Endothelial cell of umbilical vein (primary cell): ENCODE measurements around the gene FLT4. TPM values are rescaled to one million over a fixed set of nuclear protein-coding genes. Genes with fewer than 3 reads are reported as not detected.

Experiments used
- BruUV-seq: library from RNA; stranded (reverse); fragments of 400-500 nt; replicated peaks from 2 replicates; lab custom pipeline; 2021; lab: Mats Ljungman, UMichigan
- CTCF ChIA-PET: fragments of 300-600, 350-600 bp; sonication (Branson Sonifier 250); formaldehyde crosslinking; loops from one replicate; lab custom pipeline; 2021; ENCODE audit warnings: antibody characterized with exemption, inconsistent platforms; lab: Charles Lee
- POLR2A ChIA-PET: fragments of 300-600, 350-600 bp; sonication (Branson Sonifier 250); formaldehyde crosslinking; loops from one replicate; lab custom pipeline; 2021; ENCODE audit warnings: antibody characterized with exemption, inconsistent platforms; lab: Charles Lee
- DNase-seq: peaks from one replicate; pipeline ENCODE4 v3.0.0-alpha.2; 2011; ENCODE audit warnings: low read depth, low spot score
- FAIRE-seq: peaks from 2 replicates; lab custom pipeline; 2011; peaks lifted over from hg19 to GRCh38; lab: Jason Lieb, UNC
- H2AFZ ChIP-seq: 2 replicates; pipeline ENCODE4 v1.6.0; 2012; ENCODE audit warnings: low read depth, low read length, control low read depth, inconsistent platforms
- H3K27ac ChIP-seq: 2 replicates; pipeline ENCODE4 v1.5.1; 2011; ENCODE audit warnings: low read depth, mild to moderate bottlenecking, control low read depth, low read length, moderate library complexity; ENCODE audit not compliant: insufficient read depth
- H3K27me3 ChIP-seq, 2 experiments: 2 replicates each; pipeline versions ENCODE4 v1.6.0 to v1.6.1; 2011; ENCODE audit warnings: low read length in 2 of 2, mixed read lengths in 1 of 2; ENCODE audit not compliant: control insufficient read depth in 2 of 2, insufficient read depth in 2 of 2
- H3K36me3 ChIP-seq, 2 experiments: 2 replicates in 1 of 2; 3 replicates in 1 of 2; pipeline ENCODE4 v1.5.1; 2011; ENCODE audit warnings: low read length in 2 of 2, mild to moderate bottlenecking in 1 of 2, moderate library complexity in 1 of 2; ENCODE audit not compliant: control insufficient read depth in 2 of 2, insufficient read depth in 2 of 2; ENCODE audit errors: extremely low read depth in 1 of 2
- H3K4me1 ChIP-seq: 3 replicates; pipeline ENCODE4 v1.5.1; 2011; ENCODE audit warnings: mild to moderate bottlenecking, low read length; ENCODE audit not compliant: control insufficient read depth, insufficient read depth; ENCODE audit errors: extremely low read depth
- H3K4me2 ChIP-seq: 2 replicates; pipeline ENCODE4 v1.6.1; 2011; ENCODE audit warnings: low read length, control low read depth, mixed read lengths; ENCODE audit not compliant: insufficient read depth
- H3K4me3 ChIP-seq, 3 experiments: fragments of 200-600 bp in 1 of 3; sonication (generic), shearing (Covaris generic) in 1 of 3; replicated peaks in 1 of 3; 2 replicates each; pipeline ENCODE4 v1.5.1; 2011 to 2016; ENCODE audit warnings: control low read depth in 3 of 3, low read length in 3 of 3, mild to moderate bottlenecking in 2 of 3, inconsistent platforms in 1 of 3, low read depth in 1 of 3, moderate library complexity in 1 of 3; ENCODE audit not compliant: insufficient read depth in 1 of 3
- H3K79me2 ChIP-seq: 2 replicates; pipeline ENCODE4 v1.6.0; 2012; ENCODE audit warnings: low read length, inconsistent platforms; ENCODE audit not compliant: control insufficient read depth, insufficient read depth
- H3K9ac ChIP-seq: replicated peaks from 2 replicates; pipeline ENCODE3; 2011; ENCODE audit warnings: low read length, control low read depth; ENCODE audit not compliant: insufficient read depth; ENCODE audit errors: extremely low read depth
- H3K9me1 ChIP-seq: replicated peaks from 3 replicates; pipeline ENCODE4 v1.6.0; 2011; ENCODE audit warnings: mild to moderate bottlenecking, low read length; ENCODE audit not compliant: control insufficient read depth, insufficient read depth; ENCODE audit errors: extremely low read depth
- H3K9me3 ChIP-seq: replicated peaks from 2 replicates; pipeline ENCODE4 v1.5.1; 2012; ENCODE audit warnings: low read length, inconsistent platforms; ENCODE audit not compliant: control insufficient read depth, insufficient read depth
- H4K20me1 ChIP-seq: replicated peaks from 2 replicates; pipeline ENCODE3; 2011; ENCODE audit warnings: mild to moderate bottlenecking, low read length; ENCODE audit not compliant: control insufficient read depth, insufficient read depth; ENCODE audit errors: extremely low read depth
- EZH2 ChIP-seq: IDR thresholded peaks from 2 replicates; pipeline ENCODE4 v1.6.1; 2012; ENCODE audit warnings: borderline replicate concordance, low read depth, mild to moderate bottlenecking, moderate library complexity, low read length, inconsistent platforms; ENCODE audit not compliant: severe bottlenecking
- FOS ChIP-seq: IDR thresholded peaks from 2 replicates; pipeline ENCODE4 v1.6.1; 2011; ENCODE audit warnings: mild to moderate bottlenecking, low read length, moderate library complexity, borderline replicate concordance; ENCODE audit not compliant: insufficient read depth
- GATA2 ChIP-seq: IDR thresholded peaks from 2 replicates; pipeline ENCODE4 v1.7.0; 2011; ENCODE audit warnings: low read depth, mild to moderate bottlenecking, moderate library complexity, mixed read lengths, low read length; ENCODE audit not compliant: insufficient read length, insufficient read depth
- JUN ChIP-seq: IDR thresholded peaks from 2 replicates; pipeline ENCODE4 v1.6.1; 2011; ENCODE audit warnings: borderline replicate concordance, low read depth; ENCODE audit not compliant: insufficient read length, insufficient read depth
- MAX ChIP-seq: IDR thresholded peaks from 2 replicates; pipeline ENCODE4 v1.6.1; 2011; ENCODE audit not compliant: insufficient read depth, insufficient read length
- MYC ChIP-seq: IDR thresholded peaks from one replicate; pipeline ENCODE4 v1.6.1; 2011; ENCODE audit warnings: mild to moderate bottlenecking, low read depth, low read length
- POLR2A ChIP-seq: IDR thresholded peaks from 2 replicates; pipeline ENCODE4 v1.6.1; 2012; ENCODE audit warnings: low read depth, mild to moderate bottlenecking, control low read depth, low read length
- POLR2AphosphoS5 ChIP-seq: IDR thresholded peaks from 2 replicates; pipeline ENCODE4 v1.6.1; 2012; ENCODE audit warnings: low read depth, mild to moderate bottlenecking, control low read depth, low read length, moderate library complexity; ENCODE audit not compliant: insufficient read depth
- dilution Hi-C: fragments of 300-500 bp; cut with MboI; formaldehyde crosslinking; loops from one replicate; pipeline ENCODE4 v1.15.0; 2019; ENCODE audit warnings: low sequenced_read_pairs; ENCODE audit not compliant: extremely low pct_ligation_motif_present
- intact Hi-C: fragments of 100-400 bp; cut with micrococcal nuclease; formaldehyde crosslinking; loops from one replicate; pipeline ENCODE4 v1.10.0; 2022
- polyA plus RNA-seq, 4 experiments: library from polyadenylated mRNA; depleted of rRNA in 3 of 4; stranded (reverse) in 3 of 4; unstranded in 1 of 4; fragments of >200 nt; gene quantifications; 2 replicates each; pipeline versions ENCODE4 v1.2.1 to v1.2.3, GENCODE V29; 2011 to 2012; ENCODE audit warnings: missing spikeins in 1 of 4
- total RNA-seq: library from RNA; stranded (reverse); gene quantifications from 2 replicates; pipeline ENCODE4 v1.2.3, GENCODE V29; 2021
- TF ChIP-seq, protein P1 (sequence below), 2 donors: IDR thresholded peaks; 1 replicate in 1 of 2; 2 replicates in 1 of 2; pipeline ENCODE4 v1.5.1; 2011; ENCODE audit warnings: low read length in 2 of 2, mild to moderate bottlenecking in 2 of 2, moderate library complexity in 2 of 2, control low read depth in 1 of 2, inconsistent platforms in 1 of 2, low read depth in 1 of 2; ENCODE audit not compliant: insufficient read depth in 1 of 2; ENCODE audit errors: extremely low read depth in 1 of 2

Gene FLT4
- total and polyA plus RNA-seq, 2 donors (not counting 3 experiments of a cell fraction or from before 2014, with no cell fraction given), result 44.4 to 71.5 TPM

DNA sequence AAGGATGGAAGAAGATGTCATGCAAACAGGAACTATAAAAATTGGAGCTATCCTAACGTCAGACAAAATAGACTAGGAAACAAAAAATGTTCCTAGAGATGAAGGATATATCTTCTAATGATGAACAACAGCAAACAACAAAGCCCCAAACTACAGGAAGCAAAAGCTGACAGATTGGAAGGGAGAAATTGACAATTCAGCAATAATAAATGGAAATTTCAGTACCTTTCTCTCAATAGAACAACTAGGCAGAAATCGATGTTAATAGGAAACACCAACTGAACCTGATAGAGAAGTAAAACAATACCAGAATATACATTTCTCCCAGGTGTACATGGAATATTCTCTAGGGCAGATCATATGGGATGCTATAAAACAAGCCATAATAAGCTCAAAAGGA, 65.7 kb downstream of the FLT4 start:
- H3K4me1 ChIP-seq, result no peaks in the 10 kb centered on the region

GRCh38 chr5:180580681-180581080, 68.7 kb downstream of the FLT4 start:
- Histone ChIP-seq H3K4me1 (no peaks in the 10 kb centered on the region), H3K79me2 (no peaks in the 10 kb centered on the region), H3K27ac (no peak overlapping the region), H3K4me2 (no peak overlapping the region), H3K36me3 (peaks cover 0 to 5% of the 10 kb centered on the region in 2 experiments), H4K20me1 (no peaks in the 10 kb centered on the region), H2AFZ (no peak overlapping the region), H3K4me3 (no peak overlapping the region), H3K27me3 (no peaks in the 10 kb centered on the region), H3K9me3 (no peaks in the 10 kb centered on the region), H3K9ac (no peak overlapping the region), H3K9me1 (no peaks in the 10 kb centered on the region)
- intact Hi-C loops (no loop called here), dilution Hi-C loops (no loop called here)
- ChIA-PET CTCF (interaction anchor here (0.7 to 1.0 kb wide), 2 partner anchors 27 to 138 kb away, joined by 3 read pairs; no protein-coding TSS in a partner anchor), POLR2A (no interaction called here)
- TF ChIP-seq POLR2A (no peak), MAX (no peak), GATA2 (no peak), POLR2AphosphoS5 (no peak), EZH2 (no peak), JUN (no peak), FOS (no peak), MYC (no peak)
- TF ChIP-seq, protein P1, sequence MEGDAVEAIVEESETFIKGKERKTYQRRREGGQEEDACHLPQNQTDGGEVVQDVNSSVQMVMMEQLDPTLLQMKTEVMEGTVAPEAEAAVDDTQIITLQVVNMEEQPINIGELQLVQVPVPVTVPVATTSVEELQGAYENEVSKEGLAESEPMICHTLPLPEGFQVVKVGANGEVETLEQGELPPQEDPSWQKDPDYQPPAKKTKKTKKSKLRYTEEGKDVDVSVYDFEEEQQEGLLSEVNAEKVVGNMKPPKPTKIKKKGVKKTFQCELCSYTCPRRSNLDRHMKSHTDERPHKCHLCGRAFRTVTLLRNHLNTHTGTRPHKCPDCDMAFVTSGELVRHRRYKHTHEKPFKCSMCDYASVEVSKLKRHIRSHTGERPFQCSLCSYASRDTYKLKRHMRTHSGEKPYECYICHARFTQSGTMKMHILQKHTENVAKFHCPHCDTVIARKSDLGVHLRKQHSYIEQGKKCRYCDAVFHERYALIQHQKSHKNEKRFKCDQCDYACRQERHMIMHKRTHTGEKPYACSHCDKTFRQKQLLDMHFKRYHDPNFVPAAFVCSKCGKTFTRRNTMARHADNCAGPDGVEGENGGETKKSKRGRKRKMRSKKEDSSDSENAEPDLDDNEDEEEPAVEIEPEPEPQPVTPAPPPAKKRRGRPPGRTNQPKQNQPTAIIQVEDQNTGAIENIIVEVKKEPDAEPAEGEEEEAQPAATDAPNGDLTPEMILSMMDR (IDR thresholded peaks at IDR 0.05; ENCODE audit: extremely low read depth in 1 of 2, insufficient read depth in 1 of 2, low read depth in 1 of 2, low read length in 2 of 2), result no peak
- no peak for FAIRE-seq
- DNase-seq, result no peak
- no TSS peak for BruUV-seq

More for the DNA sequence above, 65.7 kb downstream of the FLT4 start:
- no peak overlapping the region for H3K4me3 ChIP-seq
- no TSS peak for BruUV-seq
- no peak overlapping the region for H3K9ac ChIP-seq
- no peak for FAIRE-seq
- H3K79me2 ChIP-seq, result no peaks in the 10 kb centered on the region
- no peaks in the 10 kb centered on the region for H3K36me3 ChIP-seq
- peaks cover 0 to 3% of the 10 kb centered on the region in 2 experiments for H3K27me3 ChIP-seq
- POLR2A ChIA-PET, result no interaction called here
- no peak overlapping the region for H3K27ac ChIP-seq
- H3K9me1 ChIP-seq, result no peaks in the 10 kb centered on the region
- intact Hi-C loops, result no loop called here
- CTCF ChIA-PET, result no interaction called here
- H3K4me2 ChIP-seq, result no peak overlapping the region
- no peaks in the 10 kb centered on the region for H3K9me3 ChIP-seq
- DNase-seq, result no peak
- dilution Hi-C loops, result no loop called here
- H2AFZ ChIP-seq, result no peak overlapping the region
- TF ChIP-seq MAX (no peak), FOS (no peak), POLR2AphosphoS5 (no peak)
- H4K20me1 ChIP-seq, result no peaks in the 10 kb centered on the region
